Measurements from ENCODE around the gene AGTPBP1. TPM values are rescaled to one million over a fixed set of nuclear protein-coding genes. Genes with fewer than 3 reads are reported as not detected.
"Not testable (repeated sequence)": the region's sequence is repeated elsewhere in the genome, so short reads cannot be mapped to it uniquely, and the experiment has no call there.

The AGTPBP1 gene
- polyA plus RNA-seq, 1 donor: 14.3 TPM

- DNase-seq: no peak
Measured at GRCh38 chr9:85631809-85632208, 109.9 kb downstream of the AGTPBP1 start.

- no peak for DNase-seq
Measured at GRCh38 chr9:85630676-85631075, 111.1 kb downstream of the AGTPBP1 start.

GRCh38 chr9:85617141-85617670, 124.5 kb downstream of the AGTPBP1 start:
- DNase-seq: no peak

GRCh38 chr9:85615792-85616191, 126.0 kb downstream of the AGTPBP1 start:
- DNase-seq: no peak

GRCh38 chr9:85610074-85610860, 131.5 kb downstream of the AGTPBP1 start:
- peak; percentile 79 for DNase-seq

GRCh38 chr9:85605905-85606304, 135.8 kb downstream of the AGTPBP1 start:
- no peak for DNase-seq

- DNase-seq: no peak
Measured at GRCh38 chr9:85603936-85604335, 137.8 kb downstream of the AGTPBP1 start.

- DNase-seq: no peak
Measured at GRCh38 chr9:85602742-85603141, 139.0 kb downstream of the AGTPBP1 start.

GRCh38 chr9:85600675-85601263, 141.0 kb downstream of the AGTPBP1 start:
- DNase-seq: no peak

GRCh38 chr9:85599540-85600105, 142.1 kb downstream of the AGTPBP1 start:
- no peak for DNase-seq

GRCh38 chr9:85594316-85594715, 147.4 kb downstream of the AGTPBP1 start:
- DNase-seq: no peak

- no peak for DNase-seq
Measured at GRCh38 chr9:85586684-85587083, 155.1 kb downstream of the AGTPBP1 start.

- DNase-seq: no peak
Measured at GRCh38 chr9:85577353-85577952, 164.3 kb downstream of the AGTPBP1 start.

GRCh38 chr9:85575868-85576267, 165.9 kb downstream of the AGTPBP1 start:
- DNase-seq: no peak

- not testable (repeated sequence) for DNase-seq
Measured at GRCh38 chr9:85573546-85573945, 168.2 kb downstream of the AGTPBP1 start.

- DNase-seq: not testable (repeated sequence)
Measured at GRCh38 chr9:85572917-85573316, 168.8 kb downstream of the AGTPBP1 start.

GRCh38 chr9:85569988-85570387, 171.8 kb downstream of the AGTPBP1 start:
- no peak for DNase-seq

- no peak for DNase-seq
Measured at GRCh38 chr9:85559526-85559925, 182.2 kb downstream of the AGTPBP1 start.

GRCh38 chr9:85554349-85554748, 187.4 kb downstream of the AGTPBP1 start:
- no peak for DNase-seq

- DNase-seq: no peak
Measured at GRCh38 chr9:85553475-85553874, 188.3 kb downstream of the AGTPBP1 start.

GRCh38 chr9:85547599-85547998, 194.2 kb downstream of the AGTPBP1 start:
- no peak for DNase-seq

GRCh38 chr9:85543196-85543595, 198.6 kb downstream of the AGTPBP1 start:
- no peak for DNase-seq

GRCh38 chr9:85541876-85542275, 199.9 kb downstream of the AGTPBP1 start:
- no peak for DNase-seq

All from hindlimb muscle (tissue), 1 donor.